Astrocyte (in vitro differentiated cells and primary cell): ENCODE data around the gene ADCY2.

Experiments
- EZH2 ChIP-seq: IDR thresholded peaks from 2 replicates; pipeline ENCODE4 v1.6.1; 2012; ENCODE audit warnings: mild to moderate bottlenecking, low read length, inconsistent platforms; ENCODE audit not compliant: insufficient read depth
- TF ChIP-seq, protein P1 (sequence below): IDR thresholded peaks from 2 replicates; pipeline ENCODE4 v1.5.1; 2011; ENCODE audit warnings: low read depth, mild to moderate bottlenecking, inconsistent platforms, low read length, moderate library complexity; ENCODE audit not compliant: insufficient read depth

DNA sequence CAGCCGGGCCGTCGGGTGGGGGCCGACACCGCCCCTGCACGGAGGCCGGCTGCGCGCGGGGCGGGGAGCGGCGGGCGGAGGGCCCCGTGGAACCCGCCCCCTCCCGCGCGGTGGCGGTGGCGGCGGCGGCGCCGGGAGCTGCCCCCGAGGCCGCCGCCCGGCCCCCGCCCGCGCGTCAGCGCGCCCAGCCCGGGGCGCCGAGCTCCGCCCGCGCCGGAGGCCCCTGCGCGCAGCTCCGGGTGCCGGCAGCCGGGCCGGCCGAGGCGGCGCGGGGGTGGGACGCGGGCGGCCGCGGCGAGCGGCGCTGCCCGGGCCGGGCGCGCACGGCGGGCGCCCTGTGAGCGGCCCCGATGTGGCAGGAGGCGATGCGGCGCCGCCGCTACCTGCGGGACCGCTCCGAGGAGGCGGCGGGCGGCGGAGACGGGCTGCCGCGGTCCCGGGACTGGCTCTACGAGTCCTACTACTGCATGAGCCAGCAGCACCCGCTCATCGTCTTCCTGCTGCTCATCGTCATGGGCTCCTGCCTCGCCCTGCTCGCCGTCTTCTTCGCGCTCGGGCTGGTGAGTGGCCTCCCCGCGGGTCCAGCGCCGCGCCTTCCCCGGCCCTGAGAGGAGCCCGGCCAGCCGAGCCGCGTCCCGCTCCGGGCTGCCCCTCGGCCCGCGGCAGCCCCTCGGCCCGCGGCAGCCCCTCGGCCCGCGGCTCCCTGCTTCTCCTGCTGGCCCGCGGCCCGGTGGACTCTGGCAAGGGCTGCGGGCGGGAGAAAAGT lies at the start of gene ADCY2:
- TF ChIP-seq EZH2 = no peak
- TF ChIP-seq, protein P1, sequence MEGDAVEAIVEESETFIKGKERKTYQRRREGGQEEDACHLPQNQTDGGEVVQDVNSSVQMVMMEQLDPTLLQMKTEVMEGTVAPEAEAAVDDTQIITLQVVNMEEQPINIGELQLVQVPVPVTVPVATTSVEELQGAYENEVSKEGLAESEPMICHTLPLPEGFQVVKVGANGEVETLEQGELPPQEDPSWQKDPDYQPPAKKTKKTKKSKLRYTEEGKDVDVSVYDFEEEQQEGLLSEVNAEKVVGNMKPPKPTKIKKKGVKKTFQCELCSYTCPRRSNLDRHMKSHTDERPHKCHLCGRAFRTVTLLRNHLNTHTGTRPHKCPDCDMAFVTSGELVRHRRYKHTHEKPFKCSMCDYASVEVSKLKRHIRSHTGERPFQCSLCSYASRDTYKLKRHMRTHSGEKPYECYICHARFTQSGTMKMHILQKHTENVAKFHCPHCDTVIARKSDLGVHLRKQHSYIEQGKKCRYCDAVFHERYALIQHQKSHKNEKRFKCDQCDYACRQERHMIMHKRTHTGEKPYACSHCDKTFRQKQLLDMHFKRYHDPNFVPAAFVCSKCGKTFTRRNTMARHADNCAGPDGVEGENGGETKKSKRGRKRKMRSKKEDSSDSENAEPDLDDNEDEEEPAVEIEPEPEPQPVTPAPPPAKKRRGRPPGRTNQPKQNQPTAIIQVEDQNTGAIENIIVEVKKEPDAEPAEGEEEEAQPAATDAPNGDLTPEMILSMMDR = no peak
